ENCODE measurements around the gene SLC25A24.
"Not testable (repeated sequence)": the region's sequence is repeated elsewhere in the genome, so short reads cannot be mapped to it uniquely, and the experiment has no call there.

The SLC25A24 gene

GRCh38 chr1:108132367-108132766, 67.8 kb downstream of the SLC25A24 start:
- peaks cover 24% of the 10 kb centered on the region for H3K9me3 ChIP-seq (ENCODE audit: control insufficient read depth, insufficient read depth, low read depth, low read length)
- H3K4me1 ChIP-seq (ENCODE audit: control insufficient read depth, insufficient read depth, low read length); H3K27ac ChIP-seq (ENCODE audit: low read depth, low read length); H3K4me3 ChIP-seq (ENCODE audit: low read depth, low read length); H3K9ac ChIP-seq (ENCODE audit: low read length); H3K27me3 ChIP-seq (ENCODE audit: control insufficient read depth, insufficient read depth, low read length): not testable (repeated sequence)
- H3K36me3 ChIP-seq (ENCODE audit: control insufficient read depth, insufficient read depth, low read length): peaks cover 31% of the 10 kb centered on the region

GRCh38 chr1:108131281-108131680, 68.9 kb downstream of the SLC25A24 start:
- H3K27ac ChIP-seq (ENCODE audit: low read depth, low read length); H3K4me3 ChIP-seq (ENCODE audit: low read depth, low read length); H3K27me3 ChIP-seq (ENCODE audit: control insufficient read depth, insufficient read depth, low read length); H3K4me1 ChIP-seq (ENCODE audit: control insufficient read depth, insufficient read depth, low read length); H3K9ac ChIP-seq (ENCODE audit: low read length): not testable (repeated sequence)
- H3K36me3 ChIP-seq (ENCODE audit: control insufficient read depth, insufficient read depth, low read length): peaks cover 20% of the 10 kb centered on the region
- peaks cover 24% of the 10 kb centered on the region for H3K9me3 ChIP-seq (ENCODE audit: control insufficient read depth, insufficient read depth, low read depth, low read length)

- Histone ChIP-seq H3K36me3 (ENCODE audit: control insufficient read depth, insufficient read depth, low read length) (peaks cover 17% of the 10 kb centered on the region), H3K9me3 (ENCODE audit: control insufficient read depth, insufficient read depth, low read depth, low read length) (peaks cover 24% of the 10 kb centered on the region), H3K4me1 (ENCODE audit: control insufficient read depth, insufficient read depth, low read length) (no peaks in the 10 kb centered on the region)
Observed at GRCh38 chr1:108130794-108131193, 69.3 kb downstream of the SLC25A24 start.

GRCh38 chr1:108129999-108130398, 70.1 kb downstream of the SLC25A24 start:
- no peak overlapping the region for H3K9ac ChIP-seq (ENCODE audit: low read length)
- H3K27ac ChIP-seq (ENCODE audit: low read depth, low read length): no peak overlapping the region
- H3K36me3 ChIP-seq (ENCODE audit: control insufficient read depth, insufficient read depth, low read length): peaks cover 12% of the 10 kb centered on the region
- H3K4me1 ChIP-seq (ENCODE audit: control insufficient read depth, insufficient read depth, low read length): no peaks in the 10 kb centered on the region
- peaks cover 24% of the 10 kb centered on the region for H3K9me3 ChIP-seq (ENCODE audit: control insufficient read depth, insufficient read depth, low read depth, low read length)
- no peaks in the 10 kb centered on the region for H3K27me3 ChIP-seq (ENCODE audit: control insufficient read depth, insufficient read depth, low read length)
- no peak overlapping the region for H3K4me3 ChIP-seq (ENCODE audit: low read depth, low read length)

More at GRCh38 chr1:108130794-108131193, 69.3 kb downstream of the SLC25A24 start:
- no peak overlapping the region for H3K9ac ChIP-seq (ENCODE audit: low read length)
- no peak overlapping the region for H3K4me3 ChIP-seq (ENCODE audit: low read depth, low read length)
- no peak overlapping the region for H3K27ac ChIP-seq (ENCODE audit: low read depth, low read length)
- H3K27me3 ChIP-seq (ENCODE audit: control insufficient read depth, insufficient read depth, low read length): no peaks in the 10 kb centered on the region

- Histone ChIP-seq H3K36me3 (ENCODE audit: control insufficient read depth, insufficient read depth, low read length) (no peaks in the 10 kb centered on the region), H3K9me3 (ENCODE audit: control insufficient read depth, insufficient read depth, low read depth, low read length) (no peaks in the 10 kb centered on the region), H3K9ac (ENCODE audit: low read length) (no peak overlapping the region), H3K4me3 (ENCODE audit: low read depth, low read length) (no peak overlapping the region), H3K27me3 (ENCODE audit: control insufficient read depth, insufficient read depth, low read length) (no peaks in the 10 kb centered on the region), H3K27ac (ENCODE audit: low read depth, low read length) (no peak overlapping the region), H3K4me1 (ENCODE audit: control insufficient read depth, insufficient read depth, low read length) (peaks cover 10% of the 10 kb centered on the region; the same call in 1 of the 2 replicates)
Observed at GRCh38 chr1:108125312-108126138, 74.6 kb downstream of the SLC25A24 start.

- H3K36me3 ChIP-seq (ENCODE audit: control insufficient read depth, insufficient read depth, low read length): no peaks in the 10 kb centered on the region
- H3K27me3 ChIP-seq (ENCODE audit: control insufficient read depth, insufficient read depth, low read length): no peaks in the 10 kb centered on the region
- peaks cover 10% of the 10 kb centered on the region; the same call in 1 of the 2 replicates for H3K4me1 ChIP-seq (ENCODE audit: control insufficient read depth, insufficient read depth, low read length)
- H3K4me3 ChIP-seq (ENCODE audit: low read depth, low read length): no peak overlapping the region
- H3K9ac ChIP-seq (ENCODE audit: low read length): no peak overlapping the region
- no peak overlapping the region for H3K27ac ChIP-seq (ENCODE audit: low read depth, low read length)
- H3K9me3 ChIP-seq (ENCODE audit: control insufficient read depth, insufficient read depth, low read depth, low read length): no peaks in the 10 kb centered on the region
Observed at GRCh38 chr1:108124622-108125311, 75.4 kb downstream of the SLC25A24 start.

- H3K9ac ChIP-seq (ENCODE audit: low read length): no peak overlapping the region
- H3K27me3 ChIP-seq (ENCODE audit: control insufficient read depth, insufficient read depth, low read length): no peaks in the 10 kb centered on the region
- no peaks in the 10 kb centered on the region for H3K36me3 ChIP-seq (ENCODE audit: control insufficient read depth, insufficient read depth, low read length)
- no peak overlapping the region for H3K27ac ChIP-seq (ENCODE audit: low read depth, low read length)
- H3K4me3 ChIP-seq (ENCODE audit: low read depth, low read length): no peak overlapping the region
- peaks cover 10% of the 10 kb centered on the region; the same call in 1 of the 2 replicates for H3K4me1 ChIP-seq (ENCODE audit: control insufficient read depth, insufficient read depth, low read length)
- H3K9me3 ChIP-seq (ENCODE audit: control insufficient read depth, insufficient read depth, low read depth, low read length): no peaks in the 10 kb centered on the region
Observed at GRCh38 chr1:108124023-108124422, 76.1 kb downstream of the SLC25A24 start.

- Histone ChIP-seq H3K9ac (ENCODE audit: low read length) (no peak overlapping the region), H3K9me3 (ENCODE audit: control insufficient read depth, insufficient read depth, low read depth, low read length) (no peaks in the 10 kb centered on the region), H3K4me3 (ENCODE audit: low read depth, low read length) (peak overlapping the region; percentile 32; the same call in 1 of the 2 replicates)
Observed at GRCh38 chr1:108121358-108122143, 78.6 kb downstream of the SLC25A24 start.

GRCh38 chr1:108120163-108120562, 80.0 kb downstream of the SLC25A24 start:
- H3K4me3 ChIP-seq (ENCODE audit: low read depth, low read length): no peak overlapping the region
- no peak overlapping the region for H3K9ac ChIP-seq (ENCODE audit: low read length)
- H3K27ac ChIP-seq (ENCODE audit: low read depth, low read length): no peak overlapping the region
- no peaks in the 10 kb centered on the region for H3K27me3 ChIP-seq (ENCODE audit: control insufficient read depth, insufficient read depth, low read length)
- H3K36me3 ChIP-seq (ENCODE audit: control insufficient read depth, insufficient read depth, low read length): no peaks in the 10 kb centered on the region
- H3K9me3 ChIP-seq (ENCODE audit: control insufficient read depth, insufficient read depth, low read depth, low read length): no peaks in the 10 kb centered on the region
- peaks cover 10% of the 10 kb centered on the region; the same call in 1 of the 2 replicates for H3K4me1 ChIP-seq (ENCODE audit: control insufficient read depth, insufficient read depth, low read length)

More at GRCh38 chr1:108121358-108122143, 78.6 kb downstream of the SLC25A24 start:
- H3K36me3 ChIP-seq (ENCODE audit: control insufficient read depth, insufficient read depth, low read length): no peaks in the 10 kb centered on the region
- no peaks in the 10 kb centered on the region for H3K27me3 ChIP-seq (ENCODE audit: control insufficient read depth, insufficient read depth, low read length)
- peaks cover 10% of the 10 kb centered on the region; the same call in 1 of the 2 replicates for H3K4me1 ChIP-seq (ENCODE audit: control insufficient read depth, insufficient read depth, low read length)
- no peak overlapping the region for H3K27ac ChIP-seq (ENCODE audit: low read depth, low read length)

- Histone ChIP-seq H3K4me1 (ENCODE audit: control insufficient read depth, insufficient read depth, low read length) (peaks cover 6% of the 10 kb centered on the region; the same call in 1 of the 2 replicates), H3K4me3 (ENCODE audit: low read depth, low read length) (no peak overlapping the region), H3K9me3 (ENCODE audit: control insufficient read depth, insufficient read depth, low read depth, low read length) (no peaks in the 10 kb centered on the region), H3K9ac (ENCODE audit: low read length) (no peak overlapping the region), H3K27ac (ENCODE audit: low read depth, low read length) (no peak overlapping the region), H3K36me3 (ENCODE audit: control insufficient read depth, insufficient read depth, low read length) (no peaks in the 10 kb centered on the region), H3K27me3 (ENCODE audit: control insufficient read depth, insufficient read depth, low read length) (no peaks in the 10 kb centered on the region)
Observed at GRCh38 chr1:108119500-108119899, 80.6 kb downstream of the SLC25A24 start.
